ENCODE data around the gene MRPS27.

The MRPS27 gene

GRCh38 chr5:72319976-72320752, at the start of gene MRPS27, which contains the start of gene PTCD2:
Gene MRPS27 (minus strand): TSS chr5:72320240. CDS start chr5:72320221, 19 bp downstream.
Gene PTCD2 (plus strand): TSS chr5:72320373. CDS start chr5:72320383, 10 bp downstream.
- peak; percentile 98 for DNase-seq (ENCODE audit: low spot score)

GRCh38 chr5:72369711-72370110, 49.7 kb upstream of the MRPS27 start:
- DNase-seq (ENCODE audit: low spot score): no peak

DNA sequence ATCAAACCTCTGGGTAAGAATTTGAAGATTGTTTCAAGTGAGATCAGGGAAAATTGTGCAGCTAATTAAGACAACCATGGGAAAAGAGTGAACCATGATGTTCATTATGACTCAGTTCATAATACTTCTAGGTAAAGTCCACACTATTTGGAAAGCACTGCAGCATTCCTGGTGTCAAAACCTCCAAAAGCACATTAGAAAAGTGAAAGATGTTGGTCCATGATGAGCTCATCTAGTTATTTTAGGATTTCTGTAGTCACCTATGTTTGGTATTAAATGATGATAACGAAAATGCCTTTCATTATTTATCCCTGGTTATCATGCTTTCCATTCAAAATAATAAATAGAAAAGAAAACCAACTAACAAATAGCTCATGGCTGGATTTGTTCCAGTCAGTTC, 49.3 kb upstream of the MRPS27 start:
- DNase-seq (ENCODE audit: low spot score): no peak

- DNase-seq (ENCODE audit: low spot score): no peak
These were observed 48.2 kb upstream of the MRPS27 start for GRCh38 chr5:72368271-72368670.

DNA sequence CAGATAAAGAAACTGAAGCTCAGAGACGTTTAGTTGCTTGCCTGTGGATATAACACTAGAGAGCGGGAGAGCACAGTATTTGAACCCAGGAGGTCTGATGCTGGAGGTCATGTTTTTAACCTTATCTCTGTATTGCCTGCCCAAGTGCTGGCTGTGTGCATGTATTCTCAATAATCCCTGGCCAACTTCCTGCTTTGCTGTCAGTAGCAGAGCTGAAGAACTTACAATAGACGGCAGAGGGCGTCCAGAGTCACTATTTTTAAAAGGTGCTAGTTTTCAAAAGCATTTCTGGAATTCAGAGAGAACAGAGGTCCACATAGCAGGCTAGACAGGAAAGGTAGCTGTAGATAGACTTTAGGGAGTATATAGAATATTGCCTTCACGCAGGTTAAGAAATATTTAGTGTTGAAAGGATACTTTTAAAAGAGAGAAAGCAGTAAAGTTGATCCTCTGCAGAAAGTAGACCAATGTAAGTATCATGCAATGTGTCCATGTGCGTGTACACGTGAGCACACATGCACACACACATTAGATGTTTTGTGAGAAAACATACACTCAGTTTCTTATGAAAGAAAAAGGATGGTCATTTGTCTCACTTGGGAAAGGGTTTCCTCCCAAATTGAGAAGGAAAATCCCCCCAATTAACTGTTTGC, 46.4 kb upstream of the MRPS27 start:
- peak; percentile 56 for DNase-seq (ENCODE audit: low spot score)

GRCh38 chr5:72364951-72365350, 44.9 kb upstream of the MRPS27 start:
- no peak for DNase-seq (ENCODE audit: low spot score)

DNA sequence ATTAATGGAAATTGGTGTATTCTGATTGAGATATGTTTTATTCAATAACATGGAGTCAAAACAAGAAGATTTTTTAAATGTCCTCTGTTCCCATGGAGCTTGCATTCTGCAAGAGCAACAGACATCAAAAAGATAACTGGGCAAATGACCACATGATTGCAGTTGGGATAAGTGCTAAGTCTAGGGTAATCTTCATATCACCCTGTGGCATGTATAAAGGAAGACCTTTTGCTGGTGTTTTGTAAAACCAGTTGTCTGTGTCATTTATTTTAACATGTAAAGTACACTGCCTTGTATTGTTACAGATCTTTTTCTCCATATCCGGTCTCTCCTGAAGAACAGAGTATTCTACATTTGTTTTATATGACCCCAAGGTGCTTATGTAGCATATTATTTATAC, 44.1 kb upstream of the MRPS27 start:
- no peak for DNase-seq (ENCODE audit: low spot score)

DNA sequence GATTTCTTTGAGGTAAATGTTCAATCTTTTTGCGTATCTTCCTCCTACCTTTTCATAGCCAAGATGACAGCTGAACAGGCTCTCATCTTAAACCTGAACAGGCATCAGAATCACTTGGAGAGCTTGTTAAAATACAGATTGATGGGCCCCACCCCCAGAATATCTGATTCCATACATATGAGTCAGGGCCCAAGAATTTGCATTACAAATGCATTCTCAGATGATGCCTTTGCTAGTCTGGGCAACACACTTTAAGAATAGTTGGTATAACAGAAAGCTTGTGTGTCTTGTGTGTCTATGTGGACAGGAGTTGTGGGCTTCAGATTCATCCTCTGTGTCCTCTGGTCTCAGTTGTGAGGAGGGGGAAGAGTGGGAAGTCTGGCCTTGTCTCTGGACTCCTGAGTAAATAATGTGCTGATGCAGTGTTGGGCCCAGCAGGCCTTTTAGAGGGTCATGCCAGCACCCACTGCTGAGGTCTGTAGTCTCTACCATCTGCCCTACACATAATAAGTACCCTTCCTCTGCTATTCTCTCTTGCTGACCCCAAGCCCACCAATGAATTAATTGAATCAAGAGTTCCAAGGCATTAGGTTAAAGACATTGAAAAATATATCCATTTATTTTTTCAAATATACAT, 43.2 kb upstream of the MRPS27 start:
- peak; percentile 80 for DNase-seq (ENCODE audit: low spot score)

DNA sequence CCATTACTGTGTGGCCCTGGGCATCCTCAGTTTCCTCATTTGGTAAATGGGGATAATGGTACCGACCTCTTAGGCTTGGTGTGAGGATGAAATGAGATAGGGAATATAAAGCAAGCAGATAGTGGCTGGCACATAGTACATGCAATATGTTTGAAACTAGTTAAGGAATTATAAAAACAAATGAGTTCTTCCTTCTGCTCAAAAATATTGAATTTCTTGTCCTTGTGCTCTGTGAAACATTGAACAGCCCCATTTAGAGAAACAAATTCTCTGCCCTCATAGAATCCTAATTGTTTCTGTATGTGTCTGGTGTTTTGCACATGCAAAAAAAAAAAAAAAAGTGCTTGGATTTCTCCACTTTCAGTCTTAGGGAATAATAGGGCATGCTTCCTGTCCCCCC, 39.8 kb upstream of the MRPS27 start:
- no peak for DNase-seq (ENCODE audit: low spot score)

GRCh38 chr5:72358925-72359324, 38.9 kb upstream of the MRPS27 start:
- DNase-seq (ENCODE audit: low spot score): no peak

DNA sequence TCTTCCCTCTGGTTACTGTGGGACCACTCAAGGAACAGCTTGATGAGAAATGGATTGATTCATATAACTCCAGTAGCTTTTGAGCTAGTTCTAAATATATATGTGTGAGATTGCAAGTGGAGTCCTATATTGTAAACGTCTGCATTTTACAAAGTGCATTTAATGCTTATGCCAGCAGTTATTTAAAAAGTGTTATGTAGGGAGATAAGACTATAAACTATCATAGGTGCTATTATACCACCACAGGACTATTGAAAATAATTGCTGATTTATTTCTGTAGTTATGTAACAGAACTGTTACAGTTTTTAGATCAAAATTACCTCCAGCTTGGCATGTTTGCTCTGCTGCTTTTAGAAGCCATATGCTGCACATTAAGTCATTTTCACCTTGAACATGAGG, 36.3 kb upstream of the MRPS27 start:
- DNase-seq (ENCODE audit: low spot score): no peak

GRCh38 chr5:72355706-72356299, 35.8 kb upstream of the MRPS27 start:
- DNase-seq (ENCODE audit: low spot score): peak; percentile 52

DNA sequence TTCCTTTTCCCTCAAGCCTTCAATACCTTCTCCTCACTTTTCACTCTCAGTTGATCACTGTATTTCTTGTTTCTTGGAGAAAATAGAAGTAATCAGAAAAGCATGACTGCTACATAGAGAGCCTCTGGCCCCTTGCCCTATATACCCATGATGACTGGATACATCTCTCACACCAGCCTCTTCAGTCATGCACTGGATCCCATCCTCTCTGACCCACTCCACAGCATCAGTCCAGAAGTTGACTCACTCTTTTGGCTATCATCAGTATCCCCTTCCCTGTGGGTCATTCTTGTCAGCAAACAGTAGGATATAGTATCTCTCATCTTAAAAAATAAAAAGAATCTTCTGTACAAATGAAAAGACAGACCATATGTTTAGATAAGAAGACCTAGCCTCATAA, 33.0 kb upstream of the MRPS27 start:
- DNase-seq (ENCODE audit: low spot score): no peak

DNA sequence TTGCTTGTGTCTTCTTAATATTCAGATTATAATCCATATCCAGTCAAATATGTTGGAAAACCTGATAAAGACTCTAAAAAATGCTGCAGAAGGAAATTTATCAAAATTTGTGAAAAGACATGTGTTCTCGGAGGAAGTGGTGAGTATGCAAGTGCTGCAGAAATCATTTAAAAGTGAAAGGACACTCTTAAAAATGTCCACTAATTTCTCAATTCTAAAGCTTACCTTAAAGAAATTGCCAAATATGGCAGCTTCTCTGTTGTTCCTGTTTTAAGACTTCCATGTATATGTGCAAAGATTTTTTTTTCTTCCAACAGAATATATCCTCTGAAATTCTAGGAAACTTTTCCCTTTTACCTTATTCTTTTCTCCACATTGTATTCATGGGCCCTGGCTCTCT, 32.6 kb upstream of the MRPS27 start:
- no peak for DNase-seq (ENCODE audit: low spot score)

DNA sequence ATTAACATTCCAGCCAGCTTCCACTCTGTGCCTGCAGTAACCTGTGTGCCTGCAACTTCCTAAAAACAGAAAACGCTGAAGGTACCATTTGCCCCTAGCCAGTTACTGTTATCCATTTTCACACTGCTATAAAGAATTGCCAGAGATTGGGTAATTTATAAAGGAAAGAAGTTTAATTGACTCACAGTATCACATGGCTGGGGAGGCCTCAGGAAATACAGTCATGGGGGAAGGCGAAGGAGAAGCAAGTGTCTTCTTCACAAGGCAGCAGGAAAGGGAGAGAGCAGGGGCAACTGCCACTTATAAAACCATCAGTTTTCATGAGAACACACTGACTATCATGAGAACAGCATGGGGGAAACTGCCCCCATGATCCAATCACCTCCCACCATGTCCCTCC, 31.3 kb upstream of the MRPS27 start:
- DNase-seq (ENCODE audit: low spot score): no peak

DNA sequence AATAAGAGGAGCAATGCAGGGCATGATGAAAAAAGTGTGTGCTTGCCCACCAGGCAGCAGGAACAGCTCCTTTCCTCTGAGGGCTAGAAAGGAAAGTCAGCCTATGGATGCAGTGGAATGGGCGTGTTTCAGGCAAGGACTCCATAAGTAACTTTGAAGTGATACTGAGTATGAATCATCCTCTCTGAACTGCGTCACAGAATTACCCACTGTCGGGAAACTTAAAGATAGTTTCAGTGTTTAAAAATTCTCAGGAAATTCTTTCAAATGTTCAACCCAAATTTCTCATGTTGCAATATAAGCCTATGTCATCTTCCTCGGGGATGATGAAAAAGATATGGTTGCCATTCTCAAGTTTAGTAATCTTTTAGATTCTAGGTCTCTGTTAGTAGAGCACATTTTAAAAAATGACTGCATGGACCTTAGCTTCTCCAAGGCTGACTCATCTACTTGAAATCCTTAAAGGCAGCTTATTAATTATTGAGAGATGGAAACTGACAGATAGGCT, 27.8 kb upstream of the MRPS27 start:
- peak; percentile 42 for DNase-seq (ENCODE audit: low spot score)

- no peak for DNase-seq (ENCODE audit: low spot score)
These were observed 26.4 kb upstream of the MRPS27 start for GRCh38 chr5:72346398-72346797.

DNA sequence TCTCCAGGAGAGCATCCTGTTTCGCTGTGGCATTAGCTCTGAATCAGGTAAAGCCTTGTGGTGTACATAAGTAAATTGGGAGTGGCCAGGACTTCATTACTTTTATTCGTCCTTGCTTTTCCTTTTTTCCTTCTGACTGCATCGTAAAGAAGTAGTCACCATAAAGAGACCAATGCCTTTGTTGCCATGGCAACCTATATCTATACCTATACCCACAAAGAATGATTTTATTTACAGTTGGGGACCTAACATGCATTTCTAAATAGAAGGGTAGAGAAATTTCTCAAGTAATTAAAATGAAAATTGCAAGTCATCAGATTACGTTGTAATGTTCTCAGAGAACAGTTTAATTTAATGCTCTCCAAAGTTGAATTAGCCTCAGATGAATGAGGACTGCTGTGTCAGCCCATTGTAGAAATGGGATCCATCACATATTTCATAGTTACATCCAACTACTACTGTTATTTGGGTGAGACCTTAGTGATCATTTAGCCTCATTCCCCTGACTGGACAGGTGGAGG, 18.7 kb upstream of the MRPS27 start:
- no peak for DNase-seq (ENCODE audit: low spot score)

DNA sequence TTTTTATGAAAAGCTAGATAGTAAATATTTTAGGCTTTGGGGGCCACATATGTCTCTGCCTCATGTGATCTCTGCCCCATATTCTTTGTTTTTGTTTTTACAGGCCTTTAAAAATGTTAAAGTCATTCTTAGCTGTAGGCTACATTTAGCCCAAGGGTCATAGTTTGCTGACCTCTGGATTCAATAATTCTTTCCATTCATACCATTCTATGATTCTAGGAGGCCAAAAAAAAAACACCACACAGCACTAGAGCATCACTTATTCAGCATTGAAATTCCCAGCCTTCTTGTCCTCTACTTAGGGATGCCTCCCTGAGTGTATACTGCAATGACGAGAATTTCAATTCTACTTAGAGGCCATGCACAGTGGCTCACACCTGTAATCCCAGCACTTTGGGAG, 17.1 kb upstream of the MRPS27 start:
- DNase-seq (ENCODE audit: low spot score): no peak

- DNase-seq (ENCODE audit: low spot score): no peak
These were observed 10.7 kb upstream of the MRPS27 start for GRCh38 chr5:72330712-72331111.

DNA sequence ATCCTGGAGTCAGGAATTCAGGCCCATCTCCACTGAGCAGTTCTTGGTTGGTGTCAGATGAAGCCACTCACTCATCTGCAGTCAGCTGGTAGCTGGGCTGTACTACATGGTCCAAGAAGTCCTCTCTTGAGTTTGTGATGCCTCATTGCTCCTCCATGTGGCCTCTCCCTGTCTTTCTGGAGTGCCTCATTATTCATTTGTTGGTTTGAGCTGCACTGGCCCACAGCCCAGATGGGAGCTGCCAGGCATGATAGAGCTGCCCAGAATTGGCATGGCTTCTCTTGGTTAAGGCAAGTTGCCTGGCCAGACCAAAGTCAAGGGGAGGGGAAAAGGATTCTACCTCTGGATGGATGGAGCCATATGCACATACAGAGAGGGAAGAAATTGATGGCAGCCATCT, 8.1 kb upstream of the MRPS27 start:
- peak; percentile 74 for DNase-seq (ENCODE audit: low spot score)

DNA sequence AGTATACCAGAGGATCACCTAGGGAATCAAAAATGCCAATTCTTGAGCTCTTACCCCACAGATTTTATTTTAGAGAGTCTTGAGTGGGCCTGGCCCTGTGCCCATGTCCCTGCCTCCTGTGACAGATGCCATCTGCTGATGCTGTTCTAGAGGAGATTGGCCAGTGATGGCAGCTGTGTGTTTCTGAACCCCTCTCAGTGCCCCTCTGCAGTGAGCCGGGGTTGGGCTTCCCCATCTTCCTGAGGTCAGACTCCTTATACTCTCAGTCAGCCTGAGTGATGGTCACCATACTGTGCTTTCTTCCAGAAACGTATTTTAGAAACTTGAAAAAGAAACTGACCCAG, 6.2 kb upstream of the MRPS27 start:
- DNase-seq (ENCODE audit: low spot score): no peak
